H1 (cell line): ENCODE measurements around the gene ARHGDIG. TPM values are rescaled to one million over a fixed set of nuclear protein-coding genes. Genes with fewer than 3 reads are reported as not detected.

Source experiments
- CREB1 ChIP-seq: IDR thresholded peaks from 2 replicates; pipeline ENCODE4 v1.6.1; 2012; ENCODE audit warnings: inconsistent platforms
- SIRT6 ChIP-seq: IDR thresholded peaks from one replicate; pipeline ENCODE4 v1.7.1; 2012; ENCODE audit warnings: low read length, inconsistent platforms
- SIX5 ChIP-seq: IDR thresholded peaks from 2 replicates; pipeline ENCODE4 v1.6.1; 2011; ENCODE audit warnings: mild to moderate bottlenecking, low read depth, low read length
- polyA plus RNA-seq, 7 experiments: library from polyadenylated mRNA; depleted of rRNA in 3 of 7; stranded (reverse) in 5 of 7; unstranded in 2 of 7; fragments of >200 nt in 5 of 7; fragments of 200-250 nt in 2 of 7; gene quantifications; 1 replicate in 5 of 7; 2 replicates in 1 of 7; 4 replicates in 1 of 7; pipeline versions ENCODE4 v1.2.1 to v1.2.3, GENCODE V29; 2011 to 2013; ENCODE audit warnings: missing spikeins in 2 of 7, mixed read lengths in 2 of 7
- total RNA-seq: library from RNA; stranded (reverse); fragmentation: NEBNext Ultra II Directional; extraction: Animal tissue kit (Norgen Biotek cat#: 25700); gene quantifications from 2 replicates; pipeline ENCODE4 v1.2.1, GENCODE V29; 2021

The ARHGDIG gene
- total and polyA plus RNA-seq, 2 of the 8 experiments (the other 6 are each of a cell fraction or from before 2014, with no cell fraction given): 1.2 to 2.9 TPM

DNA sequence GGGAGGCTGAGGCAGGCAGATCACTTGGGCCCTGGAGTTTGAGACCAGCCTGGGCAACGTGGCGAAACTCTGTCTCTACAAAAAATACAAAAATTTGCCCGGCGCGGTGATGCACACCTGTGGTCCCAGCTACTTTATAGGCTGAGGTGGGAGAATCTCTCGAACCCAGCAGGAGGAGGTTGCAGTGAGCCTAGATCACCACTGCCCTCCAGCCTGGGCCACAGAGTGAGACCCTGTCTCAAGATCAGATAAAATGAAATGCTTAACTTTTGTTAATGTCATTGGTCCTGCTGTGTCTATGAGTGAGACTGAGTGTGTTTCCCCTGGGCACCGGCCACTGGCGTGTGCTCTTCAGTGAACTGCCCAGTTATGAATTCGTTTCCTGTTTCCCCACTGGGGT lies 35.3 kb upstream of the ARHGDIG start (continued):
- TF ChIP-seq SIX5: no peak
- TF ChIP-seq SIRT6: no peak
- no peak for TF ChIP-seq CREB1
- TF ChIP-seq, all 59 proteins: peak for 0
